NCI-H2029 treated with DMSO at 0.1 percent for 48 hours (cell line): ENCODE results near the gene PAFAH1B2.
A peak's percentile ranks its signal among the peaks of the same experiment; 100 is the strongest.

Experiments used
- DNase-seq: peaks from one replicate; lab custom pipeline; 2025; lab: John Stamatoyannopoulos, UW

Gene PAFAH1B2

GRCh38 chr11:117220999-117221774 is 77.1 kb downstream of the PAFAH1B2 start:
- peak; percentile 37 for DNase-seq

DNA sequence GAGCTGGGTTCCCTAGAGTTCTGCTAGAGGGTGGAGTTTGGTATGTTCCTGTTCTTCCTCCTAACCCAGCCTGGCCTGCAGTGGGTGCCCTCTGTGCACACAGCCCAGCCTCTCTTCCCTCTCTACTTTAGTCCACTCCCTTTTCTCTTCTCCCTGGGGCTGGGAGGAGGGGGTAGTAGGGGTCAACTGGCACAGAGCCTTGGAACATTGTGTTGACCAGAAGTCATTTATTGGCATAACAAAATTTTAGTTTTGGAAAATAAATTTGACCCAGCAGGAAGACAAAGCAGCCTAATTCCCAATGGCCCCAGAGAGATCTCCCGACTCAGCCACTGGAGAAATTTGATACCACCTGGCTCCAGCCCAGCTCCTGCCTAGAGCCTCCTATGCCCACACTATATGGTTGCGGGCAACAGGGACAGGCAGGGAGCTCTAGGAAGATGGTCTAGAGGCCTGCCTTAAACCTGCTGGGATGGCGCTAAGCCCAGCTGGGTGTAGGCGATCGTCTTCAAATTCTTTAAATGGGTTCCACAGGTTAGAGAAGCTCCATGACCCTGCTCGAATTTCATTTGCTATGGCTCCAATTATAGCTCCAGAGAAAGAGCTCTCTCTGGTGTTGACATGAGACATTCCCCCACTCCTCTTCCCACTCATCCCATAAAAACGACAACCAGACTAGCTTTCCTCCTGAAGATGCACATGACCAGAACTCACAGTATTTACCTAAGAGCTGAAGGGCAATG is 77.9 kb downstream of the PAFAH1B2 start:
- DNase-seq, result peak; percentile 84

GRCh38 chr11:117222991-117223740 is 79.1 kb downstream of the PAFAH1B2 start:
- DNase-seq, result no peak

- DNase-seq, result no peak
Observed at GRCh38 chr11:117223741-117224689, 79.9 kb downstream of the PAFAH1B2 start.

DNA sequence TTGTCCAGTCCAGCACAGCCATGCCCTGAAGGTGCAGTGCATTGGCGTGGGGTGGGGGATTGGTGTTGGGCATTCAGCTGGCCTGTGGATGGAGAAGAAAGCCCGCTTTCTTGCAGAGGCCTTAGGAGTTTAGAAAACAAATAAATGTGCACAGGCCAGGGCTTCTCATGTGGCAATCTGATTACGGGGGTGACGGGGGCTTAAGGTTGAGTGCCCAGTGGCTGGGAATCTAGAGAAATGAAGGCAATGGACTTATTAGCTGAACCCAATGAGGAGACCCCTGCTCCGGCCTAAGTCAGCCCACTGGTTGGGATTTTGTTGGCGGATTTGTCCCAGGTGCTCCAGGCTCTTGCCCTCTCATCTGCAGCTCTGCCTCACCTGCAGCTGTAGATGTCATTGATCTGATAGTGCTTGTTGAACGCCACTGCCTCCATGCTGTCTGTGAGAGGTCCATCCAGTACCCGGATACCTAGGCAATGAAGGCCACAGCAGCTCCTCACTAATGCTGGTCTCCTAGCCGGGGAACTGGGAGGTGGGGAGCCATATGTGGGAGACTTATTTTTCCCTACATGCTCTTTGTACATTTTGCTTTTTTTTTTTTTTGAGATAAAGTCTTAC is 81.6 kb downstream of the PAFAH1B2 start:
- DNase-seq, result no peak
